CD14-positive monocyte (primary cell): ENCODE measurements around the gene SPRTN. TPM values are rescaled to one million over a fixed set of nuclear protein-coding genes. Genes with fewer than 3 reads are reported as not detected.
A peak's percentile ranks its signal among the peaks of the same experiment; 100 is the strongest.

Experiments used
- DNase-seq, 3 donors: peaks; one replicate each; pipeline ENCODE4 v3.0.0-alpha.2; 2011 to 2022
- H2AFZ ChIP-seq: 2 replicates; pipeline ENCODE4 v1.6.0; 2012; ENCODE audit warnings: mild to moderate bottlenecking, low read depth, low read length, inconsistent platforms; ENCODE audit not compliant: insufficient read depth, poor library complexity, severe bottlenecking
- H3K27ac ChIP-seq, 2 donors: 1 replicate in 1 of 2; 2 replicates in 1 of 2; pipeline ENCODE4 v1.5.1; 2012 to 2013; ENCODE audit warnings: low read length in 2 of 2, control low read depth in 1 of 2, inconsistent platforms in 1 of 2, low read depth in 1 of 2, mild to moderate bottlenecking in 1 of 2
- H3K27me3 ChIP-seq, 2 donors: one replicate each; pipeline versions ENCODE4 v1.6.0 to v1.6.1; 2011 to 2013; ENCODE audit warnings: low read length in 2 of 2; ENCODE audit not compliant: control insufficient read depth in 2 of 2, insufficient read depth in 2 of 2
- H3K36me3 ChIP-seq, 2 donors: replicated peaks in 1 of 2; 1 replicate in 1 of 2; 2 replicates in 1 of 2; pipeline versions ENCODE4 v1.5.1 to v1.6.1; 2012 to 2013; ENCODE audit warnings: low read length in 2 of 2, control low read depth in 1 of 2, inconsistent platforms in 1 of 2, mild to moderate bottlenecking in 1 of 2; ENCODE audit not compliant: insufficient read depth in 2 of 2, control insufficient read depth in 1 of 2
- H3K4me1 ChIP-seq, 2 donors: 1 replicate in 1 of 2; 2 replicates in 1 of 2; pipeline versions ENCODE4 v1.5.1 to v1.6.1; 2012 to 2013; ENCODE audit warnings: low read length in 2 of 2, control low read depth in 1 of 2, inconsistent platforms in 1 of 2, mild to moderate bottlenecking in 1 of 2, moderate library complexity in 1 of 2; ENCODE audit not compliant: insufficient read depth in 2 of 2, control insufficient read depth in 1 of 2
- H3K4me2 ChIP-seq: replicated peaks from 2 replicates; pipeline ENCODE3; 2012; ENCODE audit warnings: low read length, moderate library complexity, mild to moderate bottlenecking; ENCODE audit not compliant: poor library complexity, severe bottlenecking; ENCODE audit errors: extremely low read depth
- H3K4me3 ChIP-seq, 3 experiments: fragments of 200-600 bp in 1 of 3; sonication (generic) in 1 of 3; replicated peaks in 1 of 3; 1 replicate in 2 of 3; 2 replicates in 1 of 3; pipeline ENCODE4 v1.5.1; 2011 to 2013; ENCODE audit warnings: low read length in 3 of 3, mild to moderate bottlenecking in 3 of 3, control low read depth in 2 of 3, low read depth in 2 of 3, inconsistent platforms in 1 of 3, moderate library complexity in 1 of 3
- H3K79me2 ChIP-seq: 2 replicates; pipeline ENCODE4 v1.6.0; 2012; ENCODE audit warnings: mild to moderate bottlenecking, control low read depth, inconsistent platforms, low read length, moderate library complexity; ENCODE audit not compliant: insufficient read depth
- H3K9ac ChIP-seq: 2 replicates; pipeline ENCODE4 v1.6.0; 2017; ENCODE audit warnings: low read length, mild to moderate bottlenecking; ENCODE audit not compliant: insufficient read depth, poor library complexity, severe bottlenecking
- H3K9me3 ChIP-seq, 2 donors: replicated peaks in 1 of 2; 1 replicate in 1 of 2; 2 replicates in 1 of 2; pipeline versions ENCODE4 v1.5.1 to v1.6.1; 2012 to 2013; ENCODE audit warnings: low read length in 2 of 2, control low read depth in 1 of 2; ENCODE audit not compliant: control insufficient read depth in 1 of 2, insufficient read depth in 1 of 2
- H4K20me1 ChIP-seq: 2 replicates; pipeline ENCODE4 v1.6.0; 2012; ENCODE audit warnings: mild to moderate bottlenecking, low read length, control low read depth, moderate library complexity; ENCODE audit not compliant: insufficient read depth
- H3K27ac Mint-ChIP-seq, 7 donors: one replicate each; pipeline ENCODE4 v1.8.0; 2020; ENCODE audit warnings: mild to moderate bottlenecking in 7 of 7, mixed read lengths in 7 of 7, moderate library complexity in 6 of 7, inconsistent platforms in 2 of 7
- H3K27me3 Mint-ChIP-seq, 3 donors: one replicate each; pipeline ENCODE4 v1.8.0; 2021 to 2022; ENCODE audit warnings: low read depth in 3 of 3, mild to moderate bottlenecking in 3 of 3, mixed read lengths in 3 of 3, moderate library complexity in 3 of 3, inconsistent platforms in 1 of 3
- H3K36me3 Mint-ChIP-seq, 2 donors: one replicate each; pipeline ENCODE4 v1.8.0; 2020; ENCODE audit warnings: mixed read lengths in 2 of 2, inconsistent platforms in 1 of 2, mild to moderate bottlenecking in 1 of 2
- H3K4me1 Mint-ChIP-seq: one replicate; pipeline ENCODE4 v1.8.0; 2020; ENCODE audit warnings: mild to moderate bottlenecking, mixed read lengths
- H3K4me3 Mint-ChIP-seq, 2 donors: one replicate each; pipeline ENCODE4 v1.8.0; 2020; ENCODE audit warnings: mild to moderate bottlenecking in 2 of 2, mixed read lengths in 2 of 2, moderate library complexity in 1 of 2
- H3K9me3 Mint-ChIP-seq, 7 donors: one replicate each; pipeline ENCODE4 v1.8.0; 2020 to 2022; ENCODE audit warnings: mixed read lengths in 7 of 7, mild to moderate bottlenecking in 6 of 7, moderate library complexity in 6 of 7, inconsistent platforms in 2 of 7
- WGBS: methylation state at CpG from one replicate; pipeline ENCODE4 v1.1.5; 2013; ENCODE audit warnings: missing lambda C conversion rate; ENCODE audit not compliant: insufficient coverage; 5-methylcytosine and 5-hydroxymethylcytosine counted together
- intact Hi-C, 2 donors: fragments of 100-400 bp; cut with micrococcal nuclease; formaldehyde crosslinking; loops; one replicate each; pipeline versions ENCODE4 v1.15.0 to v1.15.1; 2023
- polyA plus RNA-seq, 3 donors: library from polyadenylated mRNA; depleted of rRNA in 1 of 3; unstranded in 2 of 3; stranded (reverse) in 1 of 3; fragments of 300-500 nt in 2 of 3; fragments of >200 nt in 1 of 3; fragmentation: Illumina TruSeq in 2 of 3; gene quantifications; 1 replicate in 2 of 3; 2 replicates in 1 of 3; pipeline ENCODE4 v1.2.3, GENCODE V29; 2012 to 2021
- TF ChIP-seq, protein P1 (sequence below): fragments of 200-600 bp; IDR thresholded peaks from one replicate; pipeline ENCODE4 v1.8.0; 2022; ENCODE audit warnings: antibody characterized with exemption, mild to moderate bottlenecking

The SPRTN gene
- polyA plus RNA-seq, 3 donors: 4.5 to 9.1 (median 7.8) TPM

DNA sequence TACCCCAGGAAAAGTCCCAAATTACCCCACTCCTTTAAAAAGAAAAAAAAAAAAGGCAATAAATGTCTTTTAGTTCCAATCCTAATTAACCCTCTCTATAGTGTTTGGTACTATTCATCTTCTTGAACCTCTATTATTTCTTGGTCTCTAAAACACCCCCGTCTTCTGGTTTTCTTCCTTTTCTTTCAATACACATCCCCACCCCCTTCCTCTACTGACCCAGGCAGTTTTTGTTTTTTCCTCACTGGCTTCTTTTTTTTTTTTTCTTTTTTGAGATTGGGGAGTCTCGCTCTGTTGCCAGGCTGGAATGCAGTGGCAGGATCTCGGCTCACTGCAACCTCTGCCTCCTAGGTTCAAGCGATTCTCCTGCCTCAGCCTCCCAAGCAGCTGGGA, 57.9 kb downstream of the SPRTN start:
- no peak overlapping the region for H3K4me2 ChIP-seq
- Mint-ChIP-seq H3K27me3 (no peaks in the 10 kb centered on the region), H3K4me1 (peaks cover 40% of the 10 kb centered on the region), H3K27ac (peak overlapping the region in 3 of 7 donors; percentile 14 to 47 (median 43)), H3K4me3 (no peak overlapping the region), H3K9me3 (no peaks in the 10 kb centered on the region), H3K36me3 (peaks cover 2 to 22% of the 10 kb centered on the region in 2 donors)
- H2AFZ ChIP-seq: no peak overlapping the region
- no peak overlapping the region for H3K27ac ChIP-seq
- intact Hi-C loops: no loop called here
- peaks cover 23 to 28% of the 10 kb centered on the region in 2 donors for H3K4me1 ChIP-seq
- H4K20me1 ChIP-seq: peaks cover 96% of the 10 kb centered on the region
- H3K9ac ChIP-seq: no peak overlapping the region
- no peaks in the 10 kb centered on the region for H3K9me3 ChIP-seq
- 100% methylated on average over 1 of the region's 4 CpGs for WGBS
- no peaks in the 10 kb centered on the region for H3K27me3 ChIP-seq
- H3K79me2 ChIP-seq: peaks cover 93% of the 10 kb centered on the region
- no peak overlapping the region for H3K4me3 ChIP-seq
- no peaks in the 10 kb centered on the region for H3K36me3 ChIP-seq
- DNase-seq: no peak
- TF ChIP-seq, protein P1, sequence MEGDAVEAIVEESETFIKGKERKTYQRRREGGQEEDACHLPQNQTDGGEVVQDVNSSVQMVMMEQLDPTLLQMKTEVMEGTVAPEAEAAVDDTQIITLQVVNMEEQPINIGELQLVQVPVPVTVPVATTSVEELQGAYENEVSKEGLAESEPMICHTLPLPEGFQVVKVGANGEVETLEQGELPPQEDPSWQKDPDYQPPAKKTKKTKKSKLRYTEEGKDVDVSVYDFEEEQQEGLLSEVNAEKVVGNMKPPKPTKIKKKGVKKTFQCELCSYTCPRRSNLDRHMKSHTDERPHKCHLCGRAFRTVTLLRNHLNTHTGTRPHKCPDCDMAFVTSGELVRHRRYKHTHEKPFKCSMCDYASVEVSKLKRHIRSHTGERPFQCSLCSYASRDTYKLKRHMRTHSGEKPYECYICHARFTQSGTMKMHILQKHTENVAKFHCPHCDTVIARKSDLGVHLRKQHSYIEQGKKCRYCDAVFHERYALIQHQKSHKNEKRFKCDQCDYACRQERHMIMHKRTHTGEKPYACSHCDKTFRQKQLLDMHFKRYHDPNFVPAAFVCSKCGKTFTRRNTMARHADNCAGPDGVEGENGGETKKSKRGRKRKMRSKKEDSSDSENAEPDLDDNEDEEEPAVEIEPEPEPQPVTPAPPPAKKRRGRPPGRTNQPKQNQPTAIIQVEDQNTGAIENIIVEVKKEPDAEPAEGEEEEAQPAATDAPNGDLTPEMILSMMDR: no peak

- peaks cover 2 to 19% of the 10 kb centered on the region in 2 donors for H3K36me3 Mint-ChIP-seq
- peaks cover 23 to 28% of the 10 kb centered on the region in 2 donors for H3K4me1 ChIP-seq
- no peaks in the 10 kb centered on the region for H3K27me3 ChIP-seq
- H2AFZ ChIP-seq: no peak overlapping the region
- no peaks in the 10 kb centered on the region for H3K9me3 Mint-ChIP-seq
- H3K27me3 Mint-ChIP-seq: no peaks in the 10 kb centered on the region
- peaks cover 96% of the 10 kb centered on the region for H4K20me1 ChIP-seq
- no peak overlapping the region for H3K27ac ChIP-seq
- no peak overlapping the region for H3K4me2 ChIP-seq
- 100% methylated on average over 2 of the region's 2 CpGs for WGBS
- no peak overlapping the region for H3K4me3 Mint-ChIP-seq
- DNase-seq: no peak
- no peaks in the 10 kb centered on the region for H3K36me3 ChIP-seq
- H3K4me3 ChIP-seq: no peak overlapping the region
- H3K4me1 Mint-ChIP-seq: peaks cover 37% of the 10 kb centered on the region
- peaks cover 93% of the 10 kb centered on the region for H3K79me2 ChIP-seq
- H3K9me3 ChIP-seq: no peaks in the 10 kb centered on the region
- no peak overlapping the region for H3K9ac ChIP-seq
- TF ChIP-seq, protein P1: no peak
- intact Hi-C loops: no loop called here
- no peak overlapping the region for H3K27ac Mint-ChIP-seq
These were observed 58.5 kb downstream of the SPRTN start for GRCh38 chr1:231396643-231397042.
